Measurements from ENCODE around the gene DYNLT5.
"Not testable (repeated sequence)": the region's sequence is repeated elsewhere in the genome, so short reads cannot be mapped to it uniquely, and the experiment has no call there.

Gene DYNLT5

GRCh38 chr1:66788231-66788939, 36.1 kb downstream of the DYNLT5 start:
- peak; percentile 42 to 65 (median 61) for DNase-seq

- DNase-seq, result peak in 3 of 4 experiments; percentile 3 to 11 (median 3)
Measured at GRCh38 chr1:66791621-66792610, 39.7 kb downstream of the DYNLT5 start.

- DNase-seq, result not testable (repeated sequence)
Measured at GRCh38 chr1:66795839-66796238, 43.6 kb downstream of the DYNLT5 start.

- DNase-seq, result no peak
Measured at GRCh38 chr1:66809245-66809644, 57.0 kb downstream of the DYNLT5 start.

- DNase-seq, result no peak
Measured at GRCh38 chr1:66809736-66810326, 57.6 kb downstream of the DYNLT5 start.

GRCh38 chr1:66824771-66825170, 72.5 kb downstream of the DYNLT5 start:
- no peak for DNase-seq

Measured in suppressor macrophage (primary cell).